Measurements from ENCODE around the gene IFT43. TPM values are rescaled to one million over a fixed set of nuclear protein-coding genes. Genes with fewer than 3 reads are reported as not detected.

IFT43 gene
- total RNA-seq, 1 experiment from 2014 or later = 17.5 TPM

DNA sequence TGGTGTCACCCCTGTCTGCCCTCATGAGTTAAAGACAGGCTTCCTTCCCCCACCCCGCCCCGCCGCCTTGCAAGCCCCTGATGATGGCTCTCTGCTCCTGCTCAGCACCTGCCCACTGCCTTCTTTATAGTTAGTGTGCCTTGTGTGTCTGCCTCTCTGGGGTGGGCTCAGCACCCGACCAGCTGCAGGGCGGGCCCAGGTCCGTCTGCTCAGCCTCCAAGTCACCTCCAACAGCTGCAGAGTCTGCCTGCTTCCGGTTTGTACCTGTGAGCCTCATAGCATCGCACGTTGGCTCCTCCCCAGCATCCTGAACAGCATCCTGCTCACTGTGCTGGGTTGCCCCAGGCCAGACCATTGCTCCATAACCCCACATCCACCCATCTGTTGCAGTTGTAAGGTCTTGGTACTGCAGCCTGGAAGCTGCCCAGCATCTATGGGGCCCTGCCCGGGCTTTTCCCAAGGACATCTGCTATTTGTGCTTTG is 7.3 kb upstream of the IFT43 start:
- DNase-seq (ENCODE audit: low spot score) (no peak), ATAC-seq (no peak)
- Mint-ChIP-seq H3K27me3 (ENCODE audit: low read depth) (peaks cover 18% of the 10 kb centered on the region), H3K4me1 (peaks cover 46% of the 10 kb centered on the region), H3K9me3 (no peaks in the 10 kb centered on the region), H3K36me3 (no peaks in the 10 kb centered on the region), H3K4me3 (no peak overlapping the region), H3K27ac (peak overlapping the region; percentile 64; the same call in 1 of the 2 replicates)
- CTCF ChIA-PET = interaction anchor here (0.7 to 10.6 kb wide), 16 partner anchors 9 to 409 kb away, joined by 3 to 307 read pairs (median 6); no protein-coding TSS in a partner anchor
- POLR2A ChIA-PET = no interaction called here
- TF ChIP-seq PRRX2 (CRISPR knock-in tag; IDR thresholded peaks at IDR 0.05) (no peak), EMX1 (CRISPR knock-in tag; IDR thresholded peaks at IDR 0.05) (no peak)
- TF ChIP-seq, protein P1, sequence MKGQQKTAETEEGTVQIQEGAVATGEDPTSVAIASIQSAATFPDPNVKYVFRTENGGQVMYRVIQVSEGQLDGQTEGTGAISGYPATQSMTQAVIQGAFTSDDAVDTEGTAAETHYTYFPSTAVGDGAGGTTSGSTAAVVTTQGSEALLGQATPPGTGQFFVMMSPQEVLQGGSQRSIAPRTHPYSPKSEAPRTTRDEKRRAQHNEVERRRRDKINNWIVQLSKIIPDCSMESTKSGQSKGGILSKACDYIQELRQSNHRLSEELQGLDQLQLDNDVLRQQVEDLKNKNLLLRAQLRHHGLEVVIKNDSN (CRISPR knock-in tag; IDR thresholded peaks at IDR 0.05) = no peak
- TF ChIP-seq, protein P2, sequence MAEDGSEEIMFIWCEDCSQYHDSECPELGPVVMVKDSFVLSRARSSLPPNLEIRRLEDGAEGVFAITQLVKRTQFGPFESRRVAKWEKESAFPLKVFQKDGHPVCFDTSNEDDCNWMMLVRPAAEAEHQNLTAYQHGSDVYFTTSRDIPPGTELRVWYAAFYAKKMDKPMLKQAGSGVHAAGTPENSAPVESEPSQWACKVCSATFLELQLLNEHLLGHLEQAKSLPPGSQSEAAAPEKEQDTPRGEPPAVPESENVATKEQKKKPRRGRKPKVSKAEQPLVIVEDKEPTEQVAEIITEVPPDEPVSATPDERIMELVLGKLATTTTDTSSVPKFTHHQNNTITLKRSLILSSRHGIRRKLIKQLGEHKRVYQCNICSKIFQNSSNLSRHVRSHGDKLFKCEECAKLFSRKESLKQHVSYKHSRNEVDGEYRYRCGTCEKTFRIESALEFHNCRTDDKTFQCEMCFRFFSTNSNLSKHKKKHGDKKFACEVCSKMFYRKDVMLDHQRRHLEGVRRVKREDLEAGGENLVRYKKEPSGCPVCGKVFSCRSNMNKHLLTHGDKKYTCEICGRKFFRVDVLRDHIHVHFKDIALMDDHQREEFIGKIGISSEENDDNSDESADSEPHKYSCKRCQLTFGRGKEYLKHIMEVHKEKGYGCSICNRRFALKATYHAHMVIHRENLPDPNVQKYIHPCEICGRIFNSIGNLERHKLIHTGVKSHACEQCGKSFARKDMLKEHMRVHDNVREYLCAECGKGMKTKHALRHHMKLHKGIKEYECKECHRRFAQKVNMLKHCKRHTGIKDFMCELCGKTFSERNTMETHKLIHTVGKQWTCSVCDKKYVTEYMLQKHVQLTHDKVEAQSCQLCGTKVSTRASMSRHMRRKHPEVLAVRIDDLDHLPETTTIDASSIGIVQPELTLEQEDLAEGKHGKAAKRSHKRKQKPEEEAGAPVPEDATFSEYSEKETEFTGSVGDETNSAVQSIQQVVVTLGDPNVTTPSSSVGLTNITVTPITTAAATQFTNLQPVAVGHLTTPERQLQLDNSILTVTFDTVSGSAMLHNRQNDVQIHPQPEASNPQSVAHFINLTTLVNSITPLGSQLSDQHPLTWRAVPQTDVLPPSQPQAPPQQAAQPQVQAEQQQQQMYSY (CRISPR knock-in tag; IDR thresholded peaks at IDR 0.05) = no peak
- TF ChIP-seq, protein P3, sequence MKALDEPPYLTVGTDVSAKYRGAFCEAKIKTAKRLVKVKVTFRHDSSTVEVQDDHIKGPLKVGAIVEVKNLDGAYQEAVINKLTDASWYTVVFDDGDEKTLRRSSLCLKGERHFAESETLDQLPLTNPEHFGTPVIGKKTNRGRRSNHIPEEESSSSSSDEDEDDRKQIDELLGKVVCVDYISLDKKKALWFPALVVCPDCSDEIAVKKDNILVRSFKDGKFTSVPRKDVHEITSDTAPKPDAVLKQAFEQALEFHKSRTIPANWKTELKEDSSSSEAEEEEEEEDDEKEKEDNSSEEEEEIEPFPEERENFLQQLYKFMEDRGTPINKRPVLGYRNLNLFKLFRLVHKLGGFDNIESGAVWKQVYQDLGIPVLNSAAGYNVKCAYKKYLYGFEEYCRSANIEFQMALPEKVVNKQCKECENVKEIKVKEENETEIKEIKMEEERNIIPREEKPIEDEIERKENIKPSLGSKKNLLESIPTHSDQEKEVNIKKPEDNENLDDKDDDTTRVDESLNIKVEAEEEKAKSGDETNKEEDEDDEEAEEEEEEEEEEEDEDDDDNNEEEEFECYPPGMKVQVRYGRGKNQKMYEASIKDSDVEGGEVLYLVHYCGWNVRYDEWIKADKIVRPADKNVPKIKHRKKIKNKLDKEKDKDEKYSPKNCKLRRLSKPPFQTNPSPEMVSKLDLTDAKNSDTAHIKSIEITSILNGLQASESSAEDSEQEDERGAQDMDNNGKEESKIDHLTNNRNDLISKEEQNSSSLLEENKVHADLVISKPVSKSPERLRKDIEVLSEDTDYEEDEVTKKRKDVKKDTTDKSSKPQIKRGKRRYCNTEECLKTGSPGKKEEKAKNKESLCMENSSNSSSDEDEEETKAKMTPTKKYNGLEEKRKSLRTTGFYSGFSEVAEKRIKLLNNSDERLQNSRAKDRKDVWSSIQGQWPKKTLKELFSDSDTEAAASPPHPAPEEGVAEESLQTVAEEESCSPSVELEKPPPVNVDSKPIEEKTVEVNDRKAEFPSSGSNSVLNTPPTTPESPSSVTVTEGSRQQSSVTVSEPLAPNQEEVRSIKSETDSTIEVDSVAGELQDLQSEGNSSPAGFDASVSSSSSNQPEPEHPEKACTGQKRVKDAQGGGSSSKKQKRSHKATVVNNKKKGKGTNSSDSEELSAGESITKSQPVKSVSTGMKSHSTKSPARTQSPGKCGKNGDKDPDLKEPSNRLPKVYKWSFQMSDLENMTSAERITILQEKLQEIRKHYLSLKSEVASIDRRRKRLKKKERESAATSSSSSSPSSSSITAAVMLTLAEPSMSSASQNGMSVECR (CRISPR knock-in tag; IDR thresholded peaks at IDR 0.05; ENCODE audit: borderline replicate concordance) = no peak
- TF ChIP-seq, protein P4, sequence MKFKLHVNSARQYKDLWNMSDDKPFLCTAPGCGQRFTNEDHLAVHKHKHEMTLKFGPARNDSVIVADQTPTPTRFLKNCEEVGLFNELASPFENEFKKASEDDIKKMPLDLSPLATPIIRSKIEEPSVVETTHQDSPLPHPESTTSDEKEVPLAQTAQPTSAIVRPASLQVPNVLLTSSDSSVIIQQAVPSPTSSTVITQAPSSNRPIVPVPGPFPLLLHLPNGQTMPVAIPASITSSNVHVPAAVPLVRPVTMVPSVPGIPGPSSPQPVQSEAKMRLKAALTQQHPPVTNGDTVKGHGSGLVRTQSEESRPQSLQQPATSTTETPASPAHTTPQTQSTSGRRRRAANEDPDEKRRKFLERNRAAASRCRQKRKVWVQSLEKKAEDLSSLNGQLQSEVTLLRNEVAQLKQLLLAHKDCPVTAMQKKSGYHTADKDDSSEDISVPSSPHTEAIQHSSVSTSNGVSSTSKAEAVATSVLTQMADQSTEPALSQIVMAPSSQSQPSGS (CRISPR knock-in tag; IDR thresholded peaks at IDR 0.05; ENCODE audit: borderline replicate concordance, low read depth) = no peak
- TF ChIP-seq, protein P5, sequence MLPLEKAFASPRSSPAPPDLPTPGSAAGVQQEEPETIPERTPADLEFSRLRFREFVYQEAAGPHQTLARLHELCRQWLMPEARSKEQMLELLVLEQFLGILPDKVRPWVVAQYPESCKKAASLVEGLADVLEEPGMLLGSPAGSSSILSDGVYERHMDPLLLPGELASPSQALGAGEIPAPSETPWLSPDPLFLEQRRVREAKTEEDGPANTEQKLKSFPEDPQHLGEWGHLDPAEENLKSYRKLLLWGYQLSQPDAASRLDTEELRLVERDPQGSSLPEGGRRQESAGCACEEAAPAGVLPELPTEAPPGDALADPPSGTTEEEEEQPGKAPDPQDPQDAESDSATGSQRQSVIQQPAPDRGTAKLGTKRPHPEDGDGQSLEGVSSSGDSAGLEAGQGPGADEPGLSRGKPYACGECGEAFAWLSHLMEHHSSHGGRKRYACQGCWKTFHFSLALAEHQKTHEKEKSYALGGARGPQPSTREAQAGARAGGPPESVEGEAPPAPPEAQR (CRISPR knock-in tag; IDR thresholded peaks at IDR 0.05) = no peak

DNA sequence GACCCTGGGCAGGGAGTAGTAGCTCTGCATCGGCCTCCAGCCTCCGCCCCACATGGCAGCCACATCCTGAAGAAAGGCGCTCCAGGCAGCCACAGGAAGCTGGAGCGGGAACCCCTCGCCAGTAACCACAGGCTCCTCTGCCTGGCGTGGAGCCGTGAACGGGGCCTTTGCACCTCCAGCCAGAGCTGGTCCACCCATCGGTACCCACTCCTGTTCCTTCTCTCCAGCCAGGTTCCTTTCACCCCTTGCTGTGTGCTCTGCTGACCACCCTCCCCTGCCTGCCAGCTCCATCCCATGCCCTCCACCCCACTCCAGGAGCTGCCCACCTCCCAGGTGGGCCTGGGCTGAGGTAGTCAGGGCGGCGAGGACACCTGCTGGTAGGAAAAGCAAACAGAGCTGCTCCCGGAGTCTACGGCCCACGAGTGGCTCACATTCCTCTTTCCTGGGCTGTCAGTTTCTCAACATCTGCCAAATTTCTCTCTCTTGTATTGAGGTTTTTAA is 6.4 kb upstream of the IFT43 start:
- peak; percentile 31 for ATAC-seq

More for the DNA sequence above, 6.4 kb upstream of the IFT43 start:
- peaks cover 46% of the 10 kb centered on the region for H3K4me1 Mint-ChIP-seq
- DNase-seq (ENCODE audit: low spot score) = peak; percentile 72
- ChIA-PET POLR2A (no interaction called here), CTCF (interaction anchor here (0.7 to 10.6 kb wide), 43 partner anchors 10 to 418 kb away, joined by 3 to 307 read pairs (median 4); partner anchors contain the start of genes ERG28 and TTLL5)
- TF ChIP-seq FOXK1 (CRISPR knock-in tag; IDR thresholded peaks at IDR 0.05) (no peak), ZBTB21 (CRISPR knock-in tag; IDR thresholded peaks at IDR 0.05; ENCODE audit: borderline replicate concordance) (no peak), GTF2I (CRISPR knock-in tag; conservative IDR thresholded peaks at IDR 0.05) (0 out of 2 replicates have a peak, but pooled peaks have one; percentile 8)
- TF ChIP-seq, protein P6, sequence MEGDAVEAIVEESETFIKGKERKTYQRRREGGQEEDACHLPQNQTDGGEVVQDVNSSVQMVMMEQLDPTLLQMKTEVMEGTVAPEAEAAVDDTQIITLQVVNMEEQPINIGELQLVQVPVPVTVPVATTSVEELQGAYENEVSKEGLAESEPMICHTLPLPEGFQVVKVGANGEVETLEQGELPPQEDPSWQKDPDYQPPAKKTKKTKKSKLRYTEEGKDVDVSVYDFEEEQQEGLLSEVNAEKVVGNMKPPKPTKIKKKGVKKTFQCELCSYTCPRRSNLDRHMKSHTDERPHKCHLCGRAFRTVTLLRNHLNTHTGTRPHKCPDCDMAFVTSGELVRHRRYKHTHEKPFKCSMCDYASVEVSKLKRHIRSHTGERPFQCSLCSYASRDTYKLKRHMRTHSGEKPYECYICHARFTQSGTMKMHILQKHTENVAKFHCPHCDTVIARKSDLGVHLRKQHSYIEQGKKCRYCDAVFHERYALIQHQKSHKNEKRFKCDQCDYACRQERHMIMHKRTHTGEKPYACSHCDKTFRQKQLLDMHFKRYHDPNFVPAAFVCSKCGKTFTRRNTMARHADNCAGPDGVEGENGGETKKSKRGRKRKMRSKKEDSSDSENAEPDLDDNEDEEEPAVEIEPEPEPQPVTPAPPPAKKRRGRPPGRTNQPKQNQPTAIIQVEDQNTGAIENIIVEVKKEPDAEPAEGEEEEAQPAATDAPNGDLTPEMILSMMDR (IDR thresholded peaks at IDR 0.05) = 0 out of 2 replicates have a peak, but pooled peaks have one; percentile 38
- no peak overlapping the region for H3K4me3 Mint-ChIP-seq
- peaks cover 26% of the 10 kb centered on the region for H3K27me3 Mint-ChIP-seq (ENCODE audit: low read depth)
- H3K9me3 Mint-ChIP-seq = no peaks in the 10 kb centered on the region
- no peaks in the 10 kb centered on the region for H3K36me3 Mint-ChIP-seq
- no peak overlapping the region for H3K27ac Mint-ChIP-seq
